CD4-positive, CD25-positive, alpha-beta regulatory T cell (primary cell): ENCODE results near the gene FOXF1. TPM values are rescaled to one million over a fixed set of nuclear protein-coding genes. Genes with fewer than 3 reads are reported as not detected.
A peak's percentile ranks its signal among the peaks of the same experiment; 100 is the strongest.

Source experiments
- ATAC-seq, 2 donors: fragments of 150-1000 bp; cut with Tn5 transposase; one replicate each; pipeline ENCODE4 v1.10.0; 2021; ENCODE audit warnings: low read depth in 2 of 2, moderate number of reproducible peaks in 2 of 2, moderate library complexity in 1 of 2
- DNase-seq, 3 donors: peaks; one replicate each; pipeline versions ENCODE4 v3.0.0 to v3.0.0-alpha.2; 2012 to 2022; ENCODE audit warnings: mixed read lengths in 1 of 3
- H3K27ac ChIP-seq: one replicate; pipeline ENCODE4 v1.7.0; 2013; ENCODE audit warnings: mild to moderate bottlenecking, low read length; ENCODE audit not compliant: insufficient read depth, poor library complexity, severe bottlenecking
- H3K27me3 ChIP-seq: one replicate; pipeline ENCODE4 v1.7.0; 2013; ENCODE audit warnings: low read length; ENCODE audit not compliant: control insufficient read depth, insufficient read depth
- H3K36me3 ChIP-seq: one replicate; pipeline ENCODE4 v1.7.0; 2013; ENCODE audit warnings: mild to moderate bottlenecking, low read length, moderate library complexity; ENCODE audit not compliant: control insufficient read depth, insufficient read depth
- H3K4me1 ChIP-seq: 2 replicates; pipeline ENCODE4 v1.7.0; 2013; ENCODE audit warnings: mild to moderate bottlenecking, low read length; ENCODE audit not compliant: insufficient read depth, control insufficient read depth, poor library complexity, severe bottlenecking
- H3K4me3 ChIP-seq: one replicate; pipeline ENCODE4 v1.7.0; 2013; ENCODE audit warnings: low read depth, mild to moderate bottlenecking, low read length, moderate library complexity
- H3K9me3 ChIP-seq, 2 experiments: 1 replicate in 1 of 2; 2 replicates in 1 of 2; pipeline ENCODE4 v1.7.0; 2013; ENCODE audit warnings: low read length in 2 of 2, mild to moderate bottlenecking in 1 of 2, moderate library complexity in 1 of 2; ENCODE audit not compliant: control insufficient read depth in 2 of 2
- H3K27ac Mint-ChIP-seq, 3 donors: one replicate each; pipeline ENCODE4 v1.8.0; 2020 to 2022; ENCODE audit warnings: mild to moderate bottlenecking in 3 of 3, mixed read lengths in 3 of 3, moderate library complexity in 2 of 3
- H3K27me3 Mint-ChIP-seq: one replicate; pipeline ENCODE4 v1.8.0; 2022; ENCODE audit warnings: mild to moderate bottlenecking, mixed read lengths
- H3K36me3 Mint-ChIP-seq: one replicate; pipeline ENCODE4 v1.8.0; 2020; ENCODE audit warnings: mixed read lengths
- H3K4me1 Mint-ChIP-seq, 4 donors: one replicate each; pipeline ENCODE4 v1.8.0; 2020 to 2022; ENCODE audit warnings: mixed read lengths in 4 of 4, mild to moderate bottlenecking in 1 of 4
- H3K4me3 Mint-ChIP-seq, 4 donors: one replicate each; pipeline ENCODE4 v1.8.0; 2020 to 2022; ENCODE audit warnings: mild to moderate bottlenecking in 4 of 4, mixed read lengths in 4 of 4, moderate library complexity in 3 of 4
- H3K9me3 Mint-ChIP-seq, 7 donors: one replicate each; pipeline ENCODE4 v1.8.0; 2020 to 2022; ENCODE audit warnings: mixed read lengths in 7 of 7, mild to moderate bottlenecking in 3 of 7, moderate library complexity in 2 of 7
- polyA plus RNA-seq, 4 donors: library from polyadenylated mRNA; unstranded; fragments of 300-500 nt; fragmentation: Illumina TruSeq; gene quantifications; one replicate each; pipeline ENCODE4 v1.2.3, GENCODE V29; 2021
- total RNA-seq: library from RNA; stranded (reverse); gene quantifications from one replicate; pipeline ENCODE4 v1.2.3, GENCODE V29; 2022

The FOXF1 gene
- total and polyA plus RNA-seq, 5 donors from 2014 or later: not detected

DNA sequence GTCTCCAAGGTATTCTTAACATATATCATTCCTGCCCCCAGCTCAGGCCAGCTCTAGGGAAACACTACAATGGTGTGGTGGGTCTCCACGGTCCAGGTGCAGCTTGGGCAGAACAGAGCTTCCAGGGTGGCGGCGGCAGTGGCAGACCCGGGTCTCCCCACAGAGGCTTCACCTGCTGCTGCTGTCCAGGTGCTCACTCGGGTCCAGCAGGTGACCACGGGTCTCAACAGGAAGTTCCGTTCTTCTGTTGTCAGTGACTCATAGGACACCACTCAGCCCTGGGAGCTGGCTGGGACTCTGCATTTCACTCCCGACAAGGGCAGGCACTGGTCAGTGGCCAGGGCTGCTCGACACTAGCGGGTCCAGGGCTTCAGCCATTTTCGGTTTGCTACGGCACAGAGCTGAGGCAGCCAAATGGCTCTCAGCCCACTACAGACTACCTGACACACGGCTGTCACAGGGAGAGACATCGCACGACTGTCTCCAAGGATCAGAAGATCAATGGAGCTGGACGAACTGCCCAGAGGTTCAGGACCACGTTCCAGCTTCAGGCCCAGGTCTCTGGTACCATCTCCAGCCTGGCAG is 28.0 kb downstream of the FOXF1 start:
- peaks cover 0 to 3% (median 0%) of the 10 kb centered on the region in 7 donors for H3K9me3 Mint-ChIP-seq
- H3K4me3 Mint-ChIP-seq: no peak overlapping the region
- peak overlapping the region in 1 of 3 donors; percentile 36 for H3K27ac Mint-ChIP-seq

DNA sequence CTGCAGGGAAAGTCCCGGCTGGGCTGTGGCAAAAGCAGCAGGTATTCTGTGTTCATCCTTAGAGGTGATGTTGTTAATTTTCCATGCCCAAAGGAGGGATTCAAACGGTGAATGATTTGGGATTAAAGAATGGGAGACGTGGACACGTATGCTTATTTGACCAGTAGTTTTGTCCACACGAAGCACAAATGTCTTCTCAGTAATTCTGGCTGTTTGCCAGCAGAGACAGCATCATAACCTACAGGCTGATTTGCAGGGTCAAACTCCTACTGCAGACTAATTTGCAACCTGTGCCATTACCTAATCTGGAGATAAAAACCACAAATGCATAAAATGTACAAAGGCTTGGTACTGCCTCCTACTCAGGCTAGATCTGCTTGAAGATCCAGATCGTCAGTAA is 30.6 kb downstream of the FOXF1 start:
- Mint-ChIP-seq H3K4me3 (no peak overlapping the region), H3K27ac (no peak overlapping the region), H3K27me3 (no peaks in the 10 kb centered on the region), H3K36me3 (peaks cover 48% of the 10 kb centered on the region), H3K4me1 (peaks cover 0 to 6% (median 1%) of the 10 kb centered on the region in 4 donors), H3K9me3 (no peaks in the 10 kb centered on the region)
- Histone ChIP-seq H3K36me3 (peaks cover 72% of the 10 kb centered on the region), H3K9me3 (no peaks in the 10 kb centered on the region), H3K27ac (no peak overlapping the region), H3K27me3 (no peaks in the 10 kb centered on the region), H3K4me3 (no peak overlapping the region), H3K4me1 (no peaks in the 10 kb centered on the region)
- DNase-seq: no peak
- no peak for ATAC-seq

More for the DNA sequence above, 28.0 kb downstream of the FOXF1 start:
- Mint-ChIP-seq H3K4me1 (peaks cover 0 to 3% (median 0%) of the 10 kb centered on the region in 4 donors), H3K36me3 (peaks cover 36% of the 10 kb centered on the region), H3K27me3 (no peaks in the 10 kb centered on the region)
- no peak for DNase-seq
- Histone ChIP-seq H3K4me3 (no peak overlapping the region), H3K4me1 (no peaks in the 10 kb centered on the region), H3K27me3 (no peaks in the 10 kb centered on the region), H3K9me3 (no peaks in the 10 kb centered on the region), H3K27ac (no peak overlapping the region), H3K36me3 (peaks cover 65% of the 10 kb centered on the region)
- no peak for ATAC-seq

DNA sequence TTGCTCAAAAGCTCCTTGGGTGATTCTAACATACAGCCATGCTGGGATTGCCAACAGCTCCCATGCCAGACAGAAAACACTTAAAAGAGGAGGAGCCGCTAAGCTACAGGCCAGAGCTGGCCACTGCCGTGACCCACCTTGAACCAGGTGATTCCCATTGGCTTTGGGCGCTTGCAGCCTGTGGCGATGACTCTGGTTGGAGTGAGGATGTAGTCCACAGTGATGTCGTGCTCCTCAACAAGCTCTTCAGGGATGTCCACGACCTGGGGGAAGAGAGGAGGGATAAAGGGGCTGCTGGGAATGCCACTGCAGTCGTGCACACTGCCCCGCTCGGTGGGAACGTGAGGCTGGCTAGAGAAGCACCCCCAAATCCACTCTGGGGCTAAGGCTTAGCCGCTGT is 31.2 kb downstream of the FOXF1 start:
- no peak overlapping the region for H3K4me3 Mint-ChIP-seq
- H3K4me1 Mint-ChIP-seq: peaks cover 0 to 6% (median 2%) of the 10 kb centered on the region in 4 donors
- H3K27me3 Mint-ChIP-seq: no peaks in the 10 kb centered on the region
- H3K36me3 Mint-ChIP-seq: peaks cover 46% of the 10 kb centered on the region
- peaks cover 75% of the 10 kb centered on the region for H3K36me3 ChIP-seq
- no peak overlapping the region for H3K4me3 ChIP-seq
- H3K9me3 Mint-ChIP-seq: no peaks in the 10 kb centered on the region
- no peaks in the 10 kb centered on the region for H3K27me3 ChIP-seq
- H3K27ac Mint-ChIP-seq: no peak overlapping the region
- no peak for DNase-seq
- no peaks in the 10 kb centered on the region for H3K9me3 ChIP-seq
- H3K27ac ChIP-seq: no peak overlapping the region
- no peaks in the 10 kb centered on the region for H3K4me1 ChIP-seq
- no peak for ATAC-seq

DNA sequence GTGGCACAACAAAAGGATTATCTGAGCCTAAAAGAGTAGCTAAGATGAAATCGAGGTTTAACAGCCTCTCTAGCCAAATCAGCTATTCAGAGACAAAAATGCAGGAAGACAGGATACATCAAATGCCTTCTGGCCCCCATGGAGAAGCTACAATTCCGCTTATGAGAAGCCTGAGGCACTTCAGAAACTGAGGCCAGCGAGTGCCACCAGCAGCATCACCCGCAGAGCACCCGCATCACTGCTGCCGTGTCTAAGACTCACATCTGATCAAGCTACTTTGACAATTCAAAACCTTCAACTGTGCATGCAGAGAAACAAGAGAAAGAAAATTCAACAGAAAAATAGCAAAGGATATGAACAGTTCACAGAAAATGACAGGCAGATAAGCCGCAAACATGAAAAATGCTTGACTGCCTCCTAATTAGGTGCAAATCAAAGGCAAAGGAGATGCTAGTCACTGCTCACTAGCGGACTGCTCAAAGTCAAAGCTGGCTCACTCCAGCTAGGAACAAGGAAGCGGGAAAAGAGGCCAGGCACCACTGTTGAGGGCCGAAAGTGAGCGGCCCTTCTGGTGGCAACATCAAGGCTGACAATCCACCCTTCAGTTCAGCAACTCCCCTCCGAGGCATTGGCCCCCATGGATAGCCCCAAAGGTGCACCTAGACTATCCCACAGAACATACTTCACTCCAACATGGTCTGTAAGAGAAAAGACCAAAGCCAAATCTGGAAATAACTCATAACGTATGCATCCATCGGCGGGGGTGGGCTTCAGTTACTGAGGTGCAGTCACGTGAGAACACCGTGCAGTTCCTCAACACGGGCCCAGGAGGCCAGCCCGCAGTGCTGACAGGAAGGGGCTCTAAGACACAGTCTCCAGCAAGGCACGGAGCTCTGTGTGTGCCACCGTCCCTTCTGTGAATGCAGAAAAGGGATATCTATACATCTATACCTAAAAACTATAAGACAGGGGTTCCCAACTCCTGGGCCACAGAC is 32.7 kb downstream of the FOXF1 start:
- Mint-ChIP-seq H3K4me3 (no peak overlapping the region), H3K9me3 (no peaks in the 10 kb centered on the region), H3K4me1 (peaks cover 0 to 6% (median 2%) of the 10 kb centered on the region in 4 donors), H3K27ac (no peak overlapping the region), H3K27me3 (no peaks in the 10 kb centered on the region), H3K36me3 (peaks cover 53% of the 10 kb centered on the region)
- Histone ChIP-seq H3K27me3 (no peaks in the 10 kb centered on the region), H3K36me3 (peaks cover 76% of the 10 kb centered on the region), H3K27ac (no peak overlapping the region), H3K9me3 (no peaks in the 10 kb centered on the region), H3K4me3 (no peak overlapping the region), H3K4me1 (no peaks in the 10 kb centered on the region)
- DNase-seq (no peak), ATAC-seq (no peak)

DNA sequence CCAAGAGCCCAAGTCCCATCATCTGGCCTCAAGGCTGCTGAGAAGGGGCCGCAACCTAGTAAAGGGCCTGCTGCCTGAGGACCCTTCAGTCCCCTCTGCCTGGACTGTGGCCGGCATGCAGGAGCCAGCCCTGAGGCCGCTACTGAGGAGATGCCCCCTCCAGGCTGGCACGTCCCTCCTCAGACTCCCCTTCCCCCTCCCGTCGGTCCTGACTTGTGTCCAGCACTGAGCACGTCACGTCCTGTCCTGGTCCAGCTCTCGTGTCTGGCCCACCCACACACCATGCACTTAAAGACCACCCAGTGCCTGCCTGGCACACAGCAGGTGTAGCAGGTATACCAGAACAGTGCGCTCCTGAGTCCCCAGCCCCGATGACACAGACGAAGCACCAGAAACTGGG is 35.2 kb downstream of the FOXF1 start:
- Histone ChIP-seq H3K36me3 (peaks cover 64% of the 10 kb centered on the region), H3K27ac (no peak overlapping the region), H3K9me3 (no peaks in the 10 kb centered on the region), H3K27me3 (no peaks in the 10 kb centered on the region), H3K4me1 (no peaks in the 10 kb centered on the region), H3K4me3 (no peak overlapping the region)
- Mint-ChIP-seq H3K27me3 (no peaks in the 10 kb centered on the region), H3K4me3 (no peak overlapping the region), H3K9me3 (no peaks in the 10 kb centered on the region), H3K4me1 (peaks cover 0 to 8% (median 7%) of the 10 kb centered on the region in 4 donors), H3K27ac (no peak overlapping the region), H3K36me3 (peaks cover 42% of the 10 kb centered on the region)
- no peak for DNase-seq
- no peak for ATAC-seq

DNA sequence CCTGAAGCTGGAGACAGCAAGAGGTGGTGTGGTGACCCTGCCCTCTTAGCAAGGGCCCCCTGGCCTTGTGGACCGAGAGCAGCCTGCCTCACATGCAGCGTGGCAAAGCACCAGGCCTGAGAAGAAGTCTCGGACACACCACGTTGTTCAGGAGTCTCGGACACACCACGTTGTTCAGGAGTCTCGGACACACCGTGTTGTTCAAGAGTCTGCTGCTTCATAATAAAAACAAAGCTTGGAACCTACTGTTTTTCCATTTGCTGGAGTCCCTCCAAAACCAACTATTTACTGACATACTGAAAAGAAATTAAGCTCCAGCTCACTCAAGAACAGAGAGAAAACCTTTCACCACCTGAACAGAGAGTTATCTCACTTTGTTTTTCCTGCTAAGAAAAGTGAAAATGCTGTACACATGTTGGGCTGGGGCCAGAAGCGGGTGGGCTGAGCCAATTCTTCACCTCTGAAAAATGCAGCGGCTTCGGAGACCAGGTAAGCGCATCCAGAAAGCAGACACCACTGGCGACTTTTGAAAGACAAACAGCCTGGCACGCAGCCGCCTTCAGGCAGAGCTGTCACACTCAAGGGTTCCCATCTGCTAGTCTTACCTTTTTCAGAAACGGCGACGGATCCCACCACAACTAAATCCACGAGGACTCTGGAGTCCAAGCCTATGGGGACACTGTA is 35.8 kb downstream of the FOXF1 start:
- peaks cover 58% of the 10 kb centered on the region for H3K36me3 ChIP-seq
- H3K9me3 Mint-ChIP-seq: no peaks in the 10 kb centered on the region
- peaks cover 0 to 8% (median 7%) of the 10 kb centered on the region in 4 donors for H3K4me1 Mint-ChIP-seq
- H3K4me1 ChIP-seq: no peaks in the 10 kb centered on the region
- no peaks in the 10 kb centered on the region for H3K27me3 ChIP-seq
- peaks cover 36% of the 10 kb centered on the region for H3K36me3 Mint-ChIP-seq
- no peaks in the 10 kb centered on the region for H3K9me3 ChIP-seq
- H3K4me3 Mint-ChIP-seq: no peak overlapping the region
- ATAC-seq: no peak
- no peak overlapping the region for H3K4me3 ChIP-seq
- no peak overlapping the region for H3K27ac Mint-ChIP-seq
- no peak for DNase-seq
- H3K27me3 Mint-ChIP-seq: no peaks in the 10 kb centered on the region
- H3K27ac ChIP-seq: no peak overlapping the region

DNA sequence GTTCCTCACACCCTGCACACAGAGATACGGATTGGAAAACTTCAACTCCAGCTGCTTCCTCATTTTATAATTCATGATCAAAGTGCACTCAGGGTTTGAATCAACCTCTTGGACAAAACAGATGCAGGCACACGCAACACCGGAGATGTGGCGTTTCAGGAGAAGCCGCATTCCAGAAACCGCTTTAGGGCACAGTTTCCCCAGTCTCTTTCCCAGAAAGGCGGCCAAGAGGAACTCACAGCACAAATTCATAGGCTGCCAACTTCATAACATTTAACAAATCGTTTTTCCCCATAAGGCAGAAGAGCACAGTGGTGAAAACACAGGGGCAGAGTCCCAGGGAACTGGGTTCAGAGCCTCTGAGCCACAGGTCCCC is 36.3 kb downstream of the FOXF1 start:
- no peaks in the 10 kb centered on the region for H3K9me3 Mint-ChIP-seq
- H3K4me1 Mint-ChIP-seq: peaks cover 0 to 8% (median 7%) of the 10 kb centered on the region in 4 donors
- Histone ChIP-seq H3K4me1 (no peaks in the 10 kb centered on the region), H3K27ac (no peak overlapping the region), H3K9me3 (no peaks in the 10 kb centered on the region), H3K36me3 (peaks cover 53% of the 10 kb centered on the region), H3K27me3 (no peaks in the 10 kb centered on the region), H3K4me3 (no peak overlapping the region)
- no peaks in the 10 kb centered on the region for H3K27me3 Mint-ChIP-seq
- H3K36me3 Mint-ChIP-seq: peaks cover 32% of the 10 kb centered on the region
- DNase-seq: no peak
- H3K27ac Mint-ChIP-seq: no peak overlapping the region
- H3K4me3 Mint-ChIP-seq: no peak overlapping the region
- no peak for ATAC-seq
